Dendritic cell treated with granulocyte-macrophage colony-stimulating factor and Interleukin-4, amounts not matched to agents 40 ng/mL and 50 ng/mL, for 4 days (primary cell): ENCODE data around the gene VWCE.

Source experiments
- H3K27ac Mint-ChIP-seq: one replicate; pipeline ENCODE4 v1.8.0; 2022; ENCODE audit warnings: mild to moderate bottlenecking, mixed read lengths
- H3K27me3 Mint-ChIP-seq: one replicate; pipeline ENCODE4 v1.8.0; 2022; ENCODE audit warnings: mild to moderate bottlenecking, mixed read lengths
- H3K36me3 Mint-ChIP-seq: one replicate; pipeline ENCODE4 v1.8.0; 2022; ENCODE audit warnings: low read depth, mixed read lengths
- H3K4me1 Mint-ChIP-seq: one replicate; pipeline ENCODE4 v1.8.0; 2022; ENCODE audit warnings: low read depth, mixed read lengths
- H3K4me3 Mint-ChIP-seq: one replicate; pipeline ENCODE4 v1.8.0; 2022; ENCODE audit warnings: mild to moderate bottlenecking, moderate library complexity, mixed read lengths
- H3K9me3 Mint-ChIP-seq: one replicate; pipeline ENCODE4 v1.8.0; 2022; ENCODE audit warnings: mixed read lengths
- intact Hi-C: fragments of 100-400 bp; cut with micrococcal nuclease; formaldehyde crosslinking; loops from one replicate; pipeline ENCODE4 v1.15.0; 2022

The VWCE gene

GRCh38 chr11:61294717-61295595 lies at the start of gene VWCE:
VWCE (minus strand) TSS chr11:61295316; CDS start chr11:61295037, 279 bp downstream.
- peaks cover 43% of the 10 kb centered on the region for H3K4me1 Mint-ChIP-seq
- H3K27me3 Mint-ChIP-seq, result peaks cover 62% of the 10 kb centered on the region
- H3K9me3 Mint-ChIP-seq, result no peaks in the 10 kb centered on the region
- H3K36me3 Mint-ChIP-seq, result peaks cover 14% of the 10 kb centered on the region
- peak within 1 kb of the TSS; percentile 69 for H3K4me3 Mint-ChIP-seq
- H3K27ac Mint-ChIP-seq, result peak within 1 kb of the TSS; percentile 43
- intact Hi-C loops, result no loop called here

- H3K27ac Mint-ChIP-seq, result no peak overlapping the region
- no peaks in the 10 kb centered on the region for H3K9me3 Mint-ChIP-seq
- H3K4me3 Mint-ChIP-seq, result no peak overlapping the region
- intact Hi-C loops, result no loop called here
- H3K4me1 Mint-ChIP-seq, result peaks cover 37% of the 10 kb centered on the region
- H3K27me3 Mint-ChIP-seq, result no peaks in the 10 kb centered on the region
- H3K36me3 Mint-ChIP-seq, result peaks cover 73% of the 10 kb centered on the region
These were observed 49.0 kb upstream of the VWCE start for GRCh38 chr11:61343792-61344745.

- no peaks in the 10 kb centered on the region for H3K27me3 Mint-ChIP-seq
- H3K4me3 Mint-ChIP-seq, result no peak overlapping the region
- peaks cover 30% of the 10 kb centered on the region for H3K4me1 Mint-ChIP-seq
- no peaks in the 10 kb centered on the region for H3K9me3 Mint-ChIP-seq
- intact Hi-C loops, result no loop called here
- peaks cover 67% of the 10 kb centered on the region for H3K36me3 Mint-ChIP-seq
- no peak overlapping the region for H3K27ac Mint-ChIP-seq
These were observed 47.2 kb upstream of the VWCE start for GRCh38 chr11:61342207-61342803.

- intact Hi-C loops, result no loop called here
- Mint-ChIP-seq H3K4me1 (peaks cover 32% of the 10 kb centered on the region), H3K9me3 (no peaks in the 10 kb centered on the region), H3K27ac (no peak overlapping the region), H3K27me3 (no peaks in the 10 kb centered on the region), H3K4me3 (no peak overlapping the region), H3K36me3 (peaks cover 61% of the 10 kb centered on the region)
These were observed 46.6 kb upstream of the VWCE start for GRCh38 chr11:61341706-61342105.

- no peak overlapping the region for H3K27ac Mint-ChIP-seq
- H3K4me1 Mint-ChIP-seq, result peaks cover 29% of the 10 kb centered on the region
- H3K36me3 Mint-ChIP-seq, result peaks cover 53% of the 10 kb centered on the region
- no peaks in the 10 kb centered on the region for H3K27me3 Mint-ChIP-seq
- no peaks in the 10 kb centered on the region for H3K9me3 Mint-ChIP-seq
- no peak overlapping the region for H3K4me3 Mint-ChIP-seq
- intact Hi-C loops, result no loop called here
These were observed 45.9 kb upstream of the VWCE start for GRCh38 chr11:61340979-61341378.

- peaks cover 27% of the 10 kb centered on the region for H3K4me1 Mint-ChIP-seq
- no peaks in the 10 kb centered on the region for H3K9me3 Mint-ChIP-seq
- H3K4me3 Mint-ChIP-seq, result no peak overlapping the region
- intact Hi-C loops, result loop anchor here (10.0 kb wide), 1 partner anchor 85 kb away; no protein-coding TSS in a partner anchor
- no peak overlapping the region for H3K27ac Mint-ChIP-seq
- H3K27me3 Mint-ChIP-seq, result no peaks in the 10 kb centered on the region
- peaks cover 50% of the 10 kb centered on the region for H3K36me3 Mint-ChIP-seq
These were observed 44.4 kb upstream of the VWCE start for GRCh38 chr11:61339490-61339878.

GRCh38 chr11:61338783-61339489 lies 43.8 kb upstream of the VWCE start:
- H3K4me1 Mint-ChIP-seq, result peaks cover 27% of the 10 kb centered on the region
- H3K27me3 Mint-ChIP-seq, result no peaks in the 10 kb centered on the region
- H3K4me3 Mint-ChIP-seq, result no peak overlapping the region
- intact Hi-C loops, result loop anchor here (10.0 kb wide), 1 partner anchor 84 kb away; no protein-coding TSS in a partner anchor
- H3K27ac Mint-ChIP-seq, result no peak overlapping the region
- no peaks in the 10 kb centered on the region for H3K9me3 Mint-ChIP-seq
- peaks cover 50% of the 10 kb centered on the region for H3K36me3 Mint-ChIP-seq

GRCh38 chr11:61337706-61338470 lies 42.8 kb upstream of the VWCE start:
- peak overlapping the region; percentile 2 for H3K27ac Mint-ChIP-seq
- intact Hi-C loops, result loop anchor here (10.0 kb wide), 1 partner anchor 83 kb away; no protein-coding TSS in a partner anchor
- no peak overlapping the region for H3K4me3 Mint-ChIP-seq
- no peaks in the 10 kb centered on the region for H3K27me3 Mint-ChIP-seq
- peaks cover 54% of the 10 kb centered on the region for H3K36me3 Mint-ChIP-seq
- peaks cover 34% of the 10 kb centered on the region for H3K4me1 Mint-ChIP-seq
- no peaks in the 10 kb centered on the region for H3K9me3 Mint-ChIP-seq

- H3K4me3 Mint-ChIP-seq, result no peak overlapping the region
- peaks cover 52% of the 10 kb centered on the region for H3K36me3 Mint-ChIP-seq
- no peak overlapping the region for H3K27ac Mint-ChIP-seq
- H3K27me3 Mint-ChIP-seq, result no peaks in the 10 kb centered on the region
- peaks cover 48% of the 10 kb centered on the region for H3K4me1 Mint-ChIP-seq
- intact Hi-C loops, result loop anchor here (1.0 to 10.0 kb wide), 2 partner anchors 49 to 82 kb away; no protein-coding TSS in a partner anchor
- no peaks in the 10 kb centered on the region for H3K9me3 Mint-ChIP-seq
These were observed 41.2 kb upstream of the VWCE start for GRCh38 chr11:61336171-61336935.

GRCh38 chr11:61335355-61335710 lies 40.2 kb upstream of the VWCE start:
- H3K36me3 Mint-ChIP-seq, result peaks cover 51% of the 10 kb centered on the region
- intact Hi-C loops, result loop anchor here (10.0 kb wide), 1 partner anchor 81 kb away; no protein-coding TSS in a partner anchor
- H3K9me3 Mint-ChIP-seq, result no peaks in the 10 kb centered on the region
- H3K27ac Mint-ChIP-seq, result no peak overlapping the region
- no peak overlapping the region for H3K4me3 Mint-ChIP-seq
- H3K4me1 Mint-ChIP-seq, result peaks cover 48% of the 10 kb centered on the region
- H3K27me3 Mint-ChIP-seq, result no peaks in the 10 kb centered on the region

- no peaks in the 10 kb centered on the region for H3K27me3 Mint-ChIP-seq
- no peak overlapping the region for H3K27ac Mint-ChIP-seq
- no peaks in the 10 kb centered on the region for H3K9me3 Mint-ChIP-seq
- no peak overlapping the region for H3K4me3 Mint-ChIP-seq
- peaks cover 53% of the 10 kb centered on the region for H3K4me1 Mint-ChIP-seq
- H3K36me3 Mint-ChIP-seq, result peaks cover 54% of the 10 kb centered on the region
- intact Hi-C loops, result loop anchor here (10.0 kb wide), 1 partner anchor 80 kb away; no protein-coding TSS in a partner anchor
These were observed 39.6 kb upstream of the VWCE start for GRCh38 chr11:61334434-61335354.
